ENCODE measurements around the gene IRF2BP2.

Gene IRF2BP2

DNA sequence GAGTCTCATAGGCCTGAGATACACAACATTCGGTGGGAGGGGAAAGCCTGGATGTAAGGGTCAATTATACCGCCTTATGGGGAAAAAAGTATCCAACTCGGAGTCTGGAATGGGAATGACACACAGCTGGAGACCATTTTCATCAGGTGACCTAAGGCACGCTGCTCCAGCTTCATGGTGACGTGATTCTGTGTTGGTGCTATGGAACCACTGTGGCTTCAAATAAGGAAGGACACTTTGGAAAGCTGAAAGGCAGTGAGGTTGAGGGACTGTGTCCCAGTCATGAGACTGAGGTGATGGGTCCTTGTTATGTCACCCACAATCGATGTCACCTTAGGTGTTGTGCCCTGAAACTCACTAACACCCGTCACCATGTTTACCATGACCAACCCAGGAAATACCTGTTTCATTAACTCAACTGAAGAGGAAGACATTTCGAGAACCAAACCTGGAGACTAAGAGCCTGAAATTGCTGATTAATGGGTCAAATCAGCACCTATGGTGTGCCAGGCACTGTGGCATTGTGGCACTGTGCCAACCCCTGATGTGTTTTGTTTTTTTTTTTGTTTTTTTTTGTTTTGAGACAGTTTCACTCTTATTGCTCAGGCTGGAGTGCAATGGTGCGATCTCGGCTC lies 54.5 kb downstream of the IRF2BP2 start:
- DNase-seq (ENCODE audit: low read depth): no peak

- no peak for DNase-seq (ENCODE audit: low read depth)
Observed at GRCh38 chr1:234554698-234555311, 55.2 kb downstream of the IRF2BP2 start.

Measured in CMK (cell line).